K562 (cell line): ENCODE data around the gene FSTL3. TPM values are rescaled to one million over a fixed set of nuclear protein-coding genes. Genes with fewer than 3 reads are reported as not detected.

Source experiments
- ATF1 ChIP-seq, 2 experiments: fragments of 450-650 bp in 1 of 2; IDR thresholded peaks; 2 replicates each; pipeline ENCODE4 v1.6.1; 2016; ENCODE audit warnings: missing compliant biosample characterization in 1 of 2, missing genetic modification characterization in 1 of 2
- CHD1 ChIP-seq: fragments of 200-600 bp; sonication (generic); IDR thresholded peaks from one replicate; pipeline ENCODE4 v1.6.1; 2012; ENCODE audit warnings: mild to moderate bottlenecking, moderate library complexity, low read length, inconsistent platforms
- KHSRP ChIP-seq: fragments of 450-650 bp; IDR thresholded peaks from 2 replicates; pipeline ENCODE4 v1.6.1; 2017
- MTA1 ChIP-seq: fragments of 450-650 bp; IDR thresholded peaks from 2 replicates; pipeline ENCODE4 v1.6.1; 2017; ENCODE audit warnings: borderline replicate concordance
- NFIC ChIP-seq: fragments of 450-650 bp; IDR thresholded peaks from 2 replicates; pipeline ENCODE4 v1.6.1; 2017; ENCODE audit warnings: mild to moderate bottlenecking, inconsistent platforms
- NR2C2 ChIP-seq, 2 experiments: fragments of 200-800 bp in 1 of 2; sonication (Bioruptor generic) in 1 of 2; sonication (generic) in 1 of 2; formaldehyde crosslinking in 1 of 2; IDR thresholded peaks; 2 replicates each; pipeline versions ENCODE4 v1.6.1 to v1.8.0; 2016 to 2022; ENCODE audit warnings: mild to moderate bottlenecking in 1 of 2, missing compliant biosample characterization in 1 of 2, missing genetic modification characterization in 1 of 2, missing genetic modification reagents in 1 of 2
- PHF21A ChIP-seq: fragments of 450-650 bp; IDR thresholded peaks from 2 replicates; pipeline ENCODE4 v1.6.1; 2017; ENCODE audit warnings: low read depth, borderline replicate concordance
- RCOR1 ChIP-seq, 2 experiments: IDR thresholded peaks; 2 replicates each; pipeline ENCODE4 v1.6.1; 2012; ENCODE audit warnings: low read depth in 2 of 2, low read length in 2 of 2, borderline replicate concordance in 1 of 2, improper control_type of control experiment in 1 of 2
- TEAD1 ChIP-seq, 2 experiments: fragments of 450-650 bp in 1 of 2; sonication (generic) in 1 of 2; formaldehyde crosslinking; IDR thresholded peaks; 2 replicates each; pipeline versions ENCODE4 v1.4.0 to v1.8.0; 2020 to 2022; ENCODE audit warnings: mild to moderate bottlenecking in 2 of 2, missing genetic modification reagents in 1 of 2
- ZNF12 ChIP-seq: sonication (generic); formaldehyde crosslinking; IDR thresholded peaks from 2 replicates; pipeline ENCODE4 v1.4.0; 2020; ENCODE audit warnings: mild to moderate bottlenecking, missing genetic modification reagents
- ZNF140 ChIP-seq: fragments of 250-450 bp; sonication (Bioruptor Pico); IDR thresholded peaks from 2 replicates; pipeline ENCODE4 v1.8.0; 2021; ENCODE audit warnings: moderate library complexity, mild to moderate bottlenecking, inconsistent platforms
- ZNF253 ChIP-seq: fragments of 250-450 bp; sonication (Bioruptor Pico); conservative IDR thresholded peaks from 2 replicates; pipeline ENCODE4 v1.6.1; 2021; ENCODE audit warnings: mild to moderate bottlenecking
- ZNF282 ChIP-seq: sonication (generic); formaldehyde crosslinking; IDR thresholded peaks from 2 replicates; pipeline ENCODE4 v1.8.1; 2023; ENCODE audit warnings: missing genetic modification reagents
- polyA plus RNA-seq, 8 experiments: library from polyadenylated mRNA; depleted of rRNA in 4 of 8; stranded (reverse) in 5 of 8; unstranded in 3 of 8; fragments of >200 nt; fragmentation: Nextera tagmentation in 2 of 8; fragmentation: Illumina TruSeq in 1 of 8; extraction: Ambion mirVana in 2 of 8; extraction: Trizol in 1 of 8; gene quantifications; 2 replicates each; pipeline versions ENCODE4 v1.2.1 to v1.2.3, GENCODE V29; 2011 to 2014; ENCODE audit warnings: inconsistent platforms in 1 of 8, missing spikeins in 1 of 8
- total RNA-seq, 7 experiments: library from RNA; depleted of rRNA in 6 of 7; stranded (reverse); fragments of >200 nt in 6 of 7; fragmentation: Illumina TruSeq in 2 of 7; extraction: Trizol in 2 of 7; gene quantifications; 2 replicates each; pipeline versions ENCODE4 v1.2.1 to v1.2.3, GENCODE V29; 2011 to 2021; ENCODE audit warnings: low replicate concordance in 1 of 7
- TF ChIP-seq, protein P1 (sequence below): sonication (generic); formaldehyde crosslinking; IDR thresholded peaks from 2 replicates; pipeline ENCODE4 v1.8.0; 2022; ENCODE audit warnings: missing genetic modification reagents, mild to moderate bottlenecking, borderline replicate concordance
- TF ChIP-seq, protein P2 (sequence below): sonication (generic); formaldehyde crosslinking; IDR thresholded peaks from 2 replicates; pipeline ENCODE4 v1.4.0; 2020; ENCODE audit warnings: mild to moderate bottlenecking, missing genetic modification reagents
- TF ChIP-seq, protein P3 (sequence below): fragments of 450-650 bp; IDR thresholded peaks from 2 replicates; pipeline ENCODE4 v1.6.1; 2017; ENCODE audit warnings: antibody characterized with exemption, mild to moderate bottlenecking
- TF ChIP-seq, protein P4 (sequence below): fragments of 450-650 bp; conservative IDR thresholded peaks from 2 replicates; pipeline ENCODE4 v1.6.1; 2016; ENCODE audit warnings: missing genetic modification characterization, low read depth, mild to moderate bottlenecking, missing compliant biosample characterization, moderate library complexity

Gene FSTL3
- total and polyA plus RNA-seq, 9 of the 15 experiments (the other 6 are each of a cell fraction or from before 2014, with no cell fraction given): 0.35 to 6.8 (median 4.2) TPM; not detected in 1

DNA sequence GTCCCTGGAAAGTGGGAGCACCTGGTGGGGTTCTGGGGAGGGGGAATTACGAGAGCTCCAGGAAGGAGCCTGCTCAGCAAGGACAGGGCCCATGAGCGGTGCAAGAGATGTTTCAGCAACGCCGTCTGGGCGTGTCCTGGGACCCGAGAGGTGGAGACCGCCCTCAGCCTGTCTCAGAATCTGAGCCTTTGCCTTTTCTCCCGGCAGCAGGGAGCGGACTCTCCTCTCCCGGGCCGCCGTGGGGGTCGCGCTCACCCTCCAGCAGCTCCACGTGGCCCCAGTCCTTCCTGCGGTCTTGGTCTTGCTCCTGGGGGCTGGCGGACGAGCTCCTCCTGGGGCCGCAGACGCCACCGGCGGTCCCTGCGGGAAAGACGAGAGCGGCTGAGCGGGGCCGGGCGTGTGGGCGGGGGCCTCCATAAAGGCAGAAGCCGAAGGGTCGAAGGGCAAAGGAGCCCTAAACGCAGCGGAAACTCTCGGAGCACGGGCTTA lies 43.6 kb upstream of the FSTL3 start (continued):
- TF ChIP-seq CHD1 (no peak), NFIC (no peak), ATF1 (CRISPR knock-in tag; IDR thresholded peaks at IDR 0.05) (no peak), ATF1 (tag; IDR thresholded peaks at IDR 0.05) (no peak), NR2C2 (CRISPR knock-in tag; IDR thresholded peaks at IDR 0.05) (no peak), NR2C2 (tag; IDR thresholded peaks at IDR 0.05) (no peak), PHF21A (no peak), ZNF282 (CRISPR knock-in tag) (no peak), ZNF253 (CRISPR knock-in tag) (no peak), ZNF12 (CRISPR knock-in tag) (no peak), ZNF140 (CRISPR knock-in tag) (no peak), TEAD1 (CRISPR knock-in tag; IDR thresholded peaks at IDR 0.05) (0 out of 4 replicates have a peak, but pooled peaks of 1 of the 2 experiments have one; percentile 40), KHSRP (no peak), MTA1 (no peak), RCOR1 (IDR thresholded peaks at IDR 0.05; ENCODE audit: borderline replicate concordance in 1 of 2, low read depth in 2 of 2, low read length in 2 of 2) (no peak)
- TF ChIP-seq, protein P1, sequence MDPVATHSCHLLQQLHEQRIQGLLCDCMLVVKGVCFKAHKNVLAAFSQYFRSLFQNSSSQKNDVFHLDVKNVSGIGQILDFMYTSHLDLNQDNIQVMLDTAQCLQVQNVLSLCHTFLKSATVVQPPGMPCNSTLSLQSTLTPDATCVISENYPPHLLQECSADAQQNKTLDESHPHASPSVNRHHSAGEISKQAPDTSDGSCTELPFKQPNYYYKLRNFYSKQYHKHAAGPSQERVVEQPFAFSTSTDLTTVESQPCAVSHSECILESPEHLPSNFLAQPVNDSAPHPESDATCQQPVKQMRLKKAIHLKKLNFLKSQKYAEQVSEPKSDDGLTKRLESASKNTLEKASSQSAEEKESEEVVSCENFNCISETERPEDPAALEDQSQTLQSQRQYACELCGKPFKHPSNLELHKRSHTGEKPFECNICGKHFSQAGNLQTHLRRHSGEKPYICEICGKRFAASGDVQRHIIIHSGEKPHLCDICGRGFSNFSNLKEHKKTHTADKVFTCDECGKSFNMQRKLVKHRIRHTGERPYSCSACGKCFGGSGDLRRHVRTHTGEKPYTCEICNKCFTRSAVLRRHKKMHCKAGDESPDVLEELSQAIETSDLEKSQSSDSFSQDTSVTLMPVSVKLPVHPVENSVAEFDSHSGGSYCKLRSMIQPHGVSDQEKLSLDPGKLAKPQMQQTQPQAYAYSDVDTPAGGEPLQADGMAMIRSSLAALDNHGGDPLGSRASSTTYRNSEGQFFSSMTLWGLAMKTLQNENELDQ (CRISPR knock-in tag): no peak
- TF ChIP-seq, protein P2, sequence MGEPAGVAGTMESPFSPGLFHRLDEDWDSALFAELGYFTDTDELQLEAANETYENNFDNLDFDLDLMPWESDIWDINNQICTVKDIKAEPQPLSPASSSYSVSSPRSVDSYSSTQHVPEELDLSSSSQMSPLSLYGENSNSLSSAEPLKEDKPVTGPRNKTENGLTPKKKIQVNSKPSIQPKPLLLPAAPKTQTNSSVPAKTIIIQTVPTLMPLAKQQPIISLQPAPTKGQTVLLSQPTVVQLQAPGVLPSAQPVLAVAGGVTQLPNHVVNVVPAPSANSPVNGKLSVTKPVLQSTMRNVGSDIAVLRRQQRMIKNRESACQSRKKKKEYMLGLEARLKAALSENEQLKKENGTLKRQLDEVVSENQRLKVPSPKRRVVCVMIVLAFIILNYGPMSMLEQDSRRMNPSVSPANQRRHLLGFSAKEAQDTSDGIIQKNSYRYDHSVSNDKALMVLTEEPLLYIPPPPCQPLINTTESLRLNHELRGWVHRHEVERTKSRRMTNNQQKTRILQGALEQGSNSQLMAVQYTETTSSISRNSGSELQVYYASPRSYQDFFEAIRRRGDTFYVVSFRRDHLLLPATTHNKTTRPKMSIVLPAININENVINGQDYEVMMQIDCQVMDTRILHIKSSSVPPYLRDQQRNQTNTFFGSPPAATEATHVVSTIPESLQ (CRISPR knock-in tag): no peak
- TF ChIP-seq, protein P3, sequence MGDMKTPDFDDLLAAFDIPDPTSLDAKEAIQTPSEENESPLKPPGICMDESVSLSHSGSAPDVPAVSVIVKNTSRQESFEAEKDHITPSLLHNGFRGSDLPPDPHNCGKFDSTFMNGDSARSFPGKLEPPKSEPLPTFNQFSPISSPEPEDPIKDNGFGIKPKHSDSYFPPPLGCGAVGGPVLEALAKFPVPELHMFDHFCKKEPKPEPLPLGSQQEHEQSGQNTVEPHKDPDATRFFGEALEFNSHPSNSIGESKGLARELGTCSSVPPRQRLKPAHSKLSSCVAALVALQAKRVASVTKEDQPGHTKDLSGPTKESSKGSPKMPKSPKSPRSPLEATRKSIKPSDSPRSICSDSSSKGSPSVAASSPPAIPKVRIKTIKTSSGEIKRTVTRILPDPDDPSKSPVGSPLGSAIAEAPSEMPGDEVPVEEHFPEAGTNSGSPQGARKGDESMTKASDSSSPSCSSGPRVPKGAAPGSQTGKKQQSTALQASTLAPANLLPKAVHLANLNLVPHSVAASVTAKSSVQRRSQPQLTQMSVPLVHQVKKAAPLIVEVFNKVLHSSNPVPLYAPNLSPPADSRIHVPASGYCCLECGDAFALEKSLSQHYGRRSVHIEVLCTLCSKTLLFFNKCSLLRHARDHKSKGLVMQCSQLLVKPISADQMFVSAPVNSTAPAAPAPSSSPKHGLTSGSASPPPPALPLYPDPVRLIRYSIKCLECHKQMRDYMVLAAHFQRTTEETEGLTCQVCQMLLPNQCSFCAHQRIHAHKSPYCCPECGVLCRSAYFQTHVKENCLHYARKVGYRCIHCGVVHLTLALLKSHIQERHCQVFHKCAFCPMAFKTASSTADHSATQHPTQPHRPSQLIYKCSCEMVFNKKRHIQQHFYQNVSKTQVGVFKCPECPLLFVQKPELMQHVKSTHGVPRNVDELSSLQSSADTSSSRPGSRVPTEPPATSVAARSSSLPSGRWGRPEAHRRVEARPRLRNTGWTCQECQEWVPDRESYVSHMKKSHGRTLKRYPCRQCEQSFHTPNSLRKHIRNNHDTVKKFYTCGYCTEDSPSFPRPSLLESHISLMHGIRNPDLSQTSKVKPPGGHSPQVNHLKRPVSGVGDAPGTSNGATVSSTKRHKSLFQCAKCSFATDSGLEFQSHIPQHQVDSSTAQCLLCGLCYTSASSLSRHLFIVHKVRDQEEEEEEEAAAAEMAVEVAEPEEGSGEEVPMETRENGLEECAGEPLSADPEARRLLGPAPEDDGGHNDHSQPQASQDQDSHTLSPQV: no peak
- TF ChIP-seq, protein P4, sequence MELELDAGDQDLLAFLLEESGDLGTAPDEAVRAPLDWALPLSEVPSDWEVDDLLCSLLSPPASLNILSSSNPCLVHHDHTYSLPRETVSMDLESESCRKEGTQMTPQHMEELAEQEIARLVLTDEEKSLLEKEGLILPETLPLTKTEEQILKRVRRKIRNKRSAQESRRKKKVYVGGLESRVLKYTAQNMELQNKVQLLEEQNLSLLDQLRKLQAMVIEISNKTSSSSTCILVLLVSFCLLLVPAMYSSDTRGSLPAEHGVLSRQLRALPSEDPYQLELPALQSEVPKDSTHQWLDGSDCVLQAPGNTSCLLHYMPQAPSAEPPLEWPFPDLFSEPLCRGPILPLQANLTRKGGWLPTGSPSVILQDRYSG: no peak
